ENCODE measurements around the gene SF3A2.

SF3A2 gene

GRCh38 chr19:2273356-2274184 lies 36.9 kb downstream of the SF3A2 start (continued):
- TF ChIP-seq ZNF184 (tag by site-specific recombination; IDR thresholded peaks at IDR 0.05) = peak; percentile 65; the same call in 1 of the 2 replicates
- TF ChIP-seq MEIS1 (CRISPR knock-in tag; IDR thresholded peaks at IDR 0.05; ENCODE audit: borderline replicate concordance) = no peak
- TF ChIP-seq ZNF311 (tag by site-specific recombination; IDR thresholded peaks at IDR 0.05; ENCODE audit: borderline replicate concordance) = no peak
- peak; percentile 68 for TF ChIP-seq ZIC2 (tag by site-specific recombination; IDR thresholded peaks at IDR 0.05)
- TF ChIP-seq ZNF639 (tag by site-specific recombination; IDR thresholded peaks at IDR 0.05) = peak; percentile 18; the same call in 1 of the 2 replicates
- no peak for TF ChIP-seq ZNF175 (tag by site-specific recombination; IDR thresholded peaks at IDR 0.05)
- TF ChIP-seq, protein P1, sequence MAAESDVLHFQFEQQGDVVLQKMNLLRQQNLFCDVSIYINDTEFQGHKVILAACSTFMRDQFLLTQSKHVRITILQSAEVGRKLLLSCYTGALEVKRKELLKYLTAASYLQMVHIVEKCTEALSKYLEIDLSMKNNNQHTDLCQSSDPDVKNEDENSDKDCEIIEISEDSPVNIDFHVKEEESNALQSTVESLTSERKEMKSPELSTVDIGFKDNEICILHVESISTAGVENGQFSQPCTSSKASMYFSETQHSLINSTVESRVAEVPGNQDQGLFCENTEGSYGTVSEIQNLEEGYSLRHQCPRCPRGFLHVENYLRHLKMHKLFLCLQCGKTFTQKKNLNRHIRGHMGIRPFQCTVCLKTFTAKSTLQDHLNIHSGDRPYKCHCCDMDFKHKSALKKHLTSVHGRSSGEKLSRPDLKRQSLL (tag by site-specific recombination; IDR thresholded peaks at IDR 0.05) = peak; percentile 89
- 0 out of 2 replicates have a peak, but pooled peaks have one; percentile 64 for TF ChIP-seq ZFP69B (tag by site-specific recombination; IDR thresholded peaks at IDR 0.05)
- TF ChIP-seq, protein P2, sequence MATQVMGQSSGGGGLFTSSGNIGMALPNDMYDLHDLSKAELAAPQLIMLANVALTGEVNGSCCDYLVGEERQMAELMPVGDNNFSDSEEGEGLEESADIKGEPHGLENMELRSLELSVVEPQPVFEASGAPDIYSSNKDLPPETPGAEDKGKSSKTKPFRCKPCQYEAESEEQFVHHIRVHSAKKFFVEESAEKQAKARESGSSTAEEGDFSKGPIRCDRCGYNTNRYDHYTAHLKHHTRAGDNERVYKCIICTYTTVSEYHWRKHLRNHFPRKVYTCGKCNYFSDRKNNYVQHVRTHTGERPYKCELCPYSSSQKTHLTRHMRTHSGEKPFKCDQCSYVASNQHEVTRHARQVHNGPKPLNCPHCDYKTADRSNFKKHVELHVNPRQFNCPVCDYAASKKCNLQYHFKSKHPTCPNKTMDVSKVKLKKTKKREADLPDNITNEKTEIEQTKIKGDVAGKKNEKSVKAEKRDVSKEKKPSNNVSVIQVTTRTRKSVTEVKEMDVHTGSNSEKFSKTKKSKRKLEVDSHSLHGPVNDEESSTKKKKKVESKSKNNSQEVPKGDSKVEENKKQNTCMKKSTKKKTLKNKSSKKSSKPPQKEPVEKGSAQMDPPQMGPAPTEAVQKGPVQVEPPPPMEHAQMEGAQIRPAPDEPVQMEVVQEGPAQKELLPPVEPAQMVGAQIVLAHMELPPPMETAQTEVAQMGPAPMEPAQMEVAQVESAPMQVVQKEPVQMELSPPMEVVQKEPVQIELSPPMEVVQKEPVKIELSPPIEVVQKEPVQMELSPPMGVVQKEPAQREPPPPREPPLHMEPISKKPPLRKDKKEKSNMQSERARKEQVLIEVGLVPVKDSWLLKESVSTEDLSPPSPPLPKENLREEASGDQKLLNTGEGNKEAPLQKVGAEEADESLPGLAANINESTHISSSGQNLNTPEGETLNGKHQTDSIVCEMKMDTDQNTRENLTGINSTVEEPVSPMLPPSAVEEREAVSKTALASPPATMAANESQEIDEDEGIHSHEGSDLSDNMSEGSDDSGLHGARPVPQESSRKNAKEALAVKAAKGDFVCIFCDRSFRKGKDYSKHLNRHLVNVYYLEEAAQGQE (tag by site-specific recombination; IDR thresholded peaks at IDR 0.05) = 0 out of 2 replicates have a peak, but pooled peaks have one; percentile 14
- no peak; the same call in 1 of the 2 replicates for TF ChIP-seq KLF10 (tag by site-specific recombination; IDR thresholded peaks at IDR 0.05)
- TF ChIP-seq SP7 (tag by site-specific recombination; IDR thresholded peaks at IDR 0.05) = peak; percentile 86
- no peak for TF ChIP-seq ZNF248 (tag by site-specific recombination; IDR thresholded peaks at IDR 0.05)
- TF ChIP-seq SP3 (tag by site-specific recombination; IDR thresholded peaks at IDR 0.05) = peak; percentile 71
- TF ChIP-seq, protein P3, sequence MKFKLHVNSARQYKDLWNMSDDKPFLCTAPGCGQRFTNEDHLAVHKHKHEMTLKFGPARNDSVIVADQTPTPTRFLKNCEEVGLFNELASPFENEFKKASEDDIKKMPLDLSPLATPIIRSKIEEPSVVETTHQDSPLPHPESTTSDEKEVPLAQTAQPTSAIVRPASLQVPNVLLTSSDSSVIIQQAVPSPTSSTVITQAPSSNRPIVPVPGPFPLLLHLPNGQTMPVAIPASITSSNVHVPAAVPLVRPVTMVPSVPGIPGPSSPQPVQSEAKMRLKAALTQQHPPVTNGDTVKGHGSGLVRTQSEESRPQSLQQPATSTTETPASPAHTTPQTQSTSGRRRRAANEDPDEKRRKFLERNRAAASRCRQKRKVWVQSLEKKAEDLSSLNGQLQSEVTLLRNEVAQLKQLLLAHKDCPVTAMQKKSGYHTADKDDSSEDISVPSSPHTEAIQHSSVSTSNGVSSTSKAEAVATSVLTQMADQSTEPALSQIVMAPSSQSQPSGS (tag by site-specific recombination; IDR thresholded peaks at IDR 0.05; ENCODE audit: low read depth) = no peak
- no peak for TF ChIP-seq ZNF707 (tag by site-specific recombination; IDR thresholded peaks at IDR 0.05)
- 0 out of 2 replicates have a peak, but pooled peaks have one; percentile 50 for TF ChIP-seq FEZF1 (tag by site-specific recombination; IDR thresholded peaks at IDR 0.05)
- TF ChIP-seq ZNF138 (tag by site-specific recombination; IDR thresholded peaks at IDR 0.05; ENCODE audit: borderline replicate concordance) = no peak
- TF ChIP-seq ZNF324 (tag by site-specific recombination; IDR thresholded peaks at IDR 0.05) = peak; percentile 65; the same call in 1 of the 2 replicates
- no peak for TF ChIP-seq ZNF521 (tag by site-specific recombination; IDR thresholded peaks at IDR 0.05)
- no peak for TF ChIP-seq ZNF488 (tag by site-specific recombination; IDR thresholded peaks at IDR 0.05)
- no peak for TF ChIP-seq ZBTB8A (tag by site-specific recombination; IDR thresholded peaks at IDR 0.05)
- TF ChIP-seq PBX3 (CRISPR knock-in tag; IDR thresholded peaks at IDR 0.05) = peak; percentile 66; the same call in 1 of the 2 replicates
- no peak for TF ChIP-seq ZNF510 (tag by site-specific recombination; IDR thresholded peaks at IDR 0.05; ENCODE audit: insufficient replicate concordance)
- TF ChIP-seq ZNF274 (IDR thresholded peaks at IDR 0.05; ENCODE audit: low read length) = no peak
- TF ChIP-seq ZNF274 (tag by site-specific recombination; IDR thresholded peaks at IDR 0.05; ENCODE audit: borderline replicate concordance) = no peak
- no peak for TF ChIP-seq ZNF302 (tag by site-specific recombination; IDR thresholded peaks at IDR 0.05; ENCODE audit: low read depth)
- TF ChIP-seq, protein P4, sequence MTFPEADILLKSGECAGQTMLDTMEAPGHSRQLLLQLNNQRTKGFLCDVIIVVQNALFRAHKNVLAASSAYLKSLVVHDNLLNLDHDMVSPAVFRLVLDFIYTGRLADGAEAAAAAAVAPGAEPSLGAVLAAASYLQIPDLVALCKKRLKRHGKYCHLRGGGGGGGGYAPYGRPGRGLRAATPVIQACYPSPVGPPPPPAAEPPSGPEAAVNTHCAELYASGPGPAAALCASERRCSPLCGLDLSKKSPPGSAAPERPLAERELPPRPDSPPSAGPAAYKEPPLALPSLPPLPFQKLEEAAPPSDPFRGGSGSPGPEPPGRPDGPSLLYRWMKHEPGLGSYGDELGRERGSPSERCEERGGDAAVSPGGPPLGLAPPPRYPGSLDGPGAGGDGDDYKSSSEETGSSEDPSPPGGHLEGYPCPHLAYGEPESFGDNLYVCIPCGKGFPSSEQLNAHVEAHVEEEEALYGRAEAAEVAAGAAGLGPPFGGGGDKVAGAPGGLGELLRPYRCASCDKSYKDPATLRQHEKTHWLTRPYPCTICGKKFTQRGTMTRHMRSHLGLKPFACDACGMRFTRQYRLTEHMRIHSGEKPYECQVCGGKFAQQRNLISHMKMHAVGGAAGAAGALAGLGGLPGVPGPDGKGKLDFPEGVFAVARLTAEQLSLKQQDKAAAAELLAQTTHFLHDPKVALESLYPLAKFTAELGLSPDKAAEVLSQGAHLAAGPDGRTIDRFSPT (tag by site-specific recombination; IDR thresholded peaks at IDR 0.05) = peak; percentile 89
